A549 (cell line): ENCODE results near the gene HTR3D. TPM values are rescaled to one million over a fixed set of nuclear protein-coding genes. Genes with fewer than 3 reads are reported as not detected.

ENCODE experiments used
- ATAC-seq, 2 experiments: fragments of 200-7000 bp in 1 of 2; fragments of >200 bp in 1 of 2; cut with Nextera tagmentation in 1 of 2; cut with Tn5 transposase in 1 of 2; 3 replicates each; pipeline versions ENCODE4 v1.8.0 to v1.9.1; 2018 to 2020; ENCODE audit warnings: mild to moderate bottlenecking in 1 of 2, moderate library complexity in 1 of 2
- CTCF ChIA-PET: fragments of 300-600 bp; sonication (Branson Sonifier 250); formaldehyde crosslinking; extraction: SDS; loops from one replicate; lab custom pipeline; 2021; ENCODE audit warnings: antibody characterized with exemption, inconsistent platforms; lab: Yijun Ruan, JAX
- POLR2A ChIA-PET: fragments of 350-600 bp; formaldehyde crosslinking; extraction: SDS; loops from one replicate; lab custom pipeline; 2021; ENCODE audit warnings: antibody characterized with exemption, inconsistent platforms; lab: Yijun Ruan, JAX
- DNase-seq, 2 experiments: peaks; one replicate each; pipeline versions ENCODE4 v3.0.0 to v3.0.0-alpha.2; 2011 to 2016; ENCODE audit warnings: low read depth in 1 of 2, low spot score in 1 of 2
- FAIRE-seq: peaks from 2 replicates; lab custom pipeline; 2011; peaks lifted over from hg19 to GRCh38; lab: Jason Lieb, UNC
- H3K27ac ChIP-seq, 2 experiments: fragments of >200 bp; sonication (Bioruptor Twin); formaldehyde crosslinking; 3 replicates each; pipeline ENCODE4 v1.5.1; 2016 to 2017
- H3K4me1 ChIP-seq: fragments of >200 bp; sonication (Bioruptor Twin); formaldehyde crosslinking; 3 replicates; pipeline ENCODE4 v1.6.1; 2016
- H3K4me2 ChIP-seq: fragments of >200 bp; sonication (Bioruptor Twin); formaldehyde crosslinking; 3 replicates; pipeline ENCODE4 v1.6.1; 2016
- H3K4me3 ChIP-seq: fragments of >200 bp; sonication (Bioruptor Twin); formaldehyde crosslinking; 3 replicates; pipeline ENCODE4 v1.5.1; 2016
- H3K9me3 ChIP-seq: fragments of >200 bp; sonication (Bioruptor Twin); formaldehyde crosslinking; 3 replicates; pipeline ENCODE4 v1.6.1; 2016
- ATOH8 ChIP-seq: fragments of 250-450 bp; sonication (Bioruptor Pico); IDR thresholded peaks from 2 replicates; pipeline ENCODE4 v1.5.0; 2020; ENCODE audit warnings: low read depth, mild to moderate bottlenecking, moderate library complexity
- BHLHE40 ChIP-seq: IDR thresholded peaks from 2 replicates; pipeline ENCODE4 v1.6.1; 2012; ENCODE audit warnings: low read depth, low read length, inconsistent platforms
- CTCF ChIP-seq: fragments of >200 bp; sonication (Bioruptor Twin); formaldehyde crosslinking; IDR thresholded peaks from 3 replicates; pipeline ENCODE4 v1.5.1; 2016
- E2F6 ChIP-seq: IDR thresholded peaks from 2 replicates; pipeline ENCODE4 v1.6.1; 2012; ENCODE audit warnings: low read depth, borderline replicate concordance
- EHF ChIP-seq: fragments of 250-450 bp; sonication (Bioruptor Pico); IDR thresholded peaks from 2 replicates; pipeline ENCODE4 v1.5.0; 2020; ENCODE audit warnings: mild to moderate bottlenecking
- ELK1 ChIP-seq: fragments of 150-350 bp; IDR thresholded peaks from 2 replicates; pipeline ENCODE4 v1.6.1; 2014; ENCODE audit warnings: low read depth, mild to moderate bottlenecking, low read length
- EP300 ChIP-seq, 2 experiments: fragments of >200 bp; sonication (Bioruptor Twin); formaldehyde crosslinking; IDR thresholded peaks; 2 replicates in 1 of 2; 3 replicates in 1 of 2; pipeline ENCODE4 v1.6.1; 2016 to 2017
- HDAC2 ChIP-seq: fragments of 200-600 bp; sonication (generic); IDR thresholded peaks from 2 replicates; pipeline ENCODE4 v1.6.1; 2016
- HOXB5 ChIP-seq: fragments of 250-450 bp; sonication (Bioruptor Pico); IDR thresholded peaks from 2 replicates; pipeline ENCODE4 v1.5.0; 2020; ENCODE audit warnings: mild to moderate bottlenecking, moderate library complexity
- JUN ChIP-seq, 2 experiments: fragments of >200 bp; sonication (Bioruptor Twin); formaldehyde crosslinking; IDR thresholded peaks; 2 replicates in 1 of 2; 3 replicates in 1 of 2; pipeline ENCODE4 v1.6.1; 2016 to 2017
- MAX ChIP-seq: IDR thresholded peaks from 2 replicates; pipeline ENCODE4 v1.6.1; 2012
- MAZ ChIP-seq: fragments of 150-350 bp; IDR thresholded peaks from 2 replicates; pipeline ENCODE4 v1.6.1; 2014; ENCODE audit warnings: antibody characterized with exemption, low read depth, low read length, borderline replicate concordance
- NFE2L2 ChIP-seq: fragments of 150-350 bp; conservative IDR thresholded peaks from 2 replicates; pipeline ENCODE4 v1.6.1; 2014; ENCODE audit warnings: low read length
- PBX3 ChIP-seq: IDR thresholded peaks from 2 replicates; pipeline ENCODE4 v1.6.1; 2012
- POLR2A ChIP-seq: IDR thresholded peaks from 2 replicates; pipeline ENCODE4 v1.6.1; 2012; ENCODE audit warnings: mild to moderate bottlenecking, low read length
- RCOR1 ChIP-seq: fragments of 150-350 bp; IDR thresholded peaks from 2 replicates; pipeline ENCODE4 v1.6.1; 2014; ENCODE audit warnings: antibody characterized with exemption, low read length, low read depth
- ZC3H11A ChIP-seq: fragments of 450-650 bp; IDR thresholded peaks from 2 replicates; pipeline ENCODE4 v1.6.1; 2014; ENCODE audit warnings: antibody characterized with exemption, mild to moderate bottlenecking
- ZSCAN20 ChIP-seq: fragments of 250-450 bp; sonication (Bioruptor Pico); IDR thresholded peaks from 2 replicates; pipeline ENCODE4 v1.8.0; 2022; ENCODE audit warnings: mild to moderate bottlenecking, moderate library complexity
- WGBS: methylation state at CpG from one replicate; pipeline ENCODE4 v1.1.6; 2017; ENCODE audit errors: missing lambda C conversion rate; 5-methylcytosine and 5-hydroxymethylcytosine counted together
- polyA plus RNA-seq, 4 experiments: library from polyadenylated mRNA; depleted of rRNA in 3 of 4; stranded (reverse); fragments of >200 nt; fragmentation: RNase III in 1 of 4; extraction: RNeasy Plus Mini Kit Qiagen cat#74134 plus additional on column Dnase treatment in 1 of 4; gene quantifications; 2 replicates in 3 of 4; 3 replicates in 1 of 4; pipeline ENCODE4 v1.2.3, GENCODE V29; 2011 to 2017

The HTR3D gene
- polyA plus RNA-seq, 2 of the 4 experiments (the other 2 are of a cell fraction), result not detected

GRCh38 chr3:184066211-184066610 is 34.7 kb downstream of the HTR3D start:
- POLR2A ChIA-PET, result no interaction called here
- no peak for DNase-seq
- no peaks in the 10 kb centered on the region; the same call in 2 of the 3 replicates for H3K9me3 ChIP-seq
- TF ChIP-seq CTCF, result no peak
- no peak for FAIRE-seq
- CTCF ChIA-PET, result interaction anchor here (0.6 to 0.8 kb wide), 2 partner anchors 42 to 50 kb away, joined by 3 read pairs; no protein-coding TSS in a partner anchor
- no peak for ATAC-seq
- 68% methylated on average over 2 of the region's 2 CpGs for WGBS
- no peak overlapping the region for H3K4me3 ChIP-seq
- H3K27ac ChIP-seq, result no peak overlapping the region
- H3K4me1 ChIP-seq, result no peaks in the 10 kb centered on the region
- H3K4me2 ChIP-seq, result no peak overlapping the region

GRCh38 chr3:184067573-184068055 is 36.1 kb downstream of the HTR3D start:
- H3K4me3 ChIP-seq, result no peak overlapping the region
- no peak for ATAC-seq
- no peak for TF ChIP-seq EHF
- TF ChIP-seq JUN (IDR thresholded peaks at IDR 0.05), result no peak
- TF ChIP-seq ZC3H11A, result no peak
- no peak for TF ChIP-seq HDAC2
- no peak for TF ChIP-seq MAZ
- TF ChIP-seq PBX3, result no peak
- no peak for TF ChIP-seq ELK1
- TF ChIP-seq MAX, result no peak
- no peak for TF ChIP-seq NFE2L2
- TF ChIP-seq BHLHE40, result no peak
- TF ChIP-seq POLR2A, result no peak
- TF ChIP-seq ATOH8 (CRISPR knock-in tag), result no peak
- TF ChIP-seq HOXB5 (CRISPR knock-in tag), result no peak
- TF ChIP-seq ZSCAN20, result no peak
- TF ChIP-seq E2F6, result no peak
- TF ChIP-seq RCOR1, result no peak
- TF ChIP-seq CTCF, result no peak
- TF ChIP-seq EP300 (IDR thresholded peaks at IDR 0.05), result no peak
- DNase-seq, result no peak
- H3K4me1 ChIP-seq, result no peaks in the 10 kb centered on the region
- FAIRE-seq, result no peak
- ChIA-PET CTCF (no interaction called here), POLR2A (no interaction called here)
- no peak overlapping the region for H3K4me2 ChIP-seq
- 75% methylated on average over 6 of the region's 6 CpGs for WGBS
- H3K27ac ChIP-seq, result no peak overlapping the region
- no peaks in the 10 kb centered on the region; the same call in 2 of the 3 replicates for H3K9me3 ChIP-seq
